ENCODE measurements around the gene CACNA2D3. TPM values are rescaled to one million over a fixed set of nuclear protein-coding genes. Genes with fewer than 3 reads are reported as not detected.

The CACNA2D3 gene
- total RNA-seq, 4 donors from 2014 or later, result 0.94 to 3.6 (median 2.1) TPM

DNA sequence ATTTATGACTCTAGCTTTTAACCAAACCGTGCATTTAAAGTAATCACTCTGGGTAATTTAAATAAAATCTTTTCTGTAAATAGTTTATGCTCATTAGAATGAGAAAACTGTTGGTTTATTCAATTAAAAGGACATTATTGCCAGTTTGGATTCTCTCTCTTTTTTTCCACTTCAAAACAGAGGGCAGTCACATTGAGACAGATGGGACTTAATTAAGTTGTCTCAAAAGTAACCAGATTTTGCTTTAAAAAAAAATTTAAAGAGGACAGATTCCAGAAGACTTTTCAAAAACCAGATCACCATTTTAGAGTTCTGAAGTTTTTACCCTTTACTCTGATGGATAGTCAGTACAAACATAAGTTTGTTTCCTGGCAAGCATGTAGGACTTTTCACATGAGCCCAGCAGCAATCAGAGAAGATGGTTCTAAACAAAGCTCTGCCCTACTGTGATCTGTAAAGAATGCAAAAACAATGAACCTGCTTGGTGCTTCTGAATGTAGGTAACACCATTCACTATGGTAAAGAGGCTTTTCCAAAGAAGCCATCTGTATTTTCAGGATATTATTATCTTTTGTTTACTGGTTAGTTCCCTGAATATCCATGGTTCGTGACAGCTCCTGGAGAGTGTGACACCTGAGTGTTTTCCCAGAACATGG, 669.3 kb downstream of the CACNA2D3 start:
- TF ChIP-seq, protein P1, sequence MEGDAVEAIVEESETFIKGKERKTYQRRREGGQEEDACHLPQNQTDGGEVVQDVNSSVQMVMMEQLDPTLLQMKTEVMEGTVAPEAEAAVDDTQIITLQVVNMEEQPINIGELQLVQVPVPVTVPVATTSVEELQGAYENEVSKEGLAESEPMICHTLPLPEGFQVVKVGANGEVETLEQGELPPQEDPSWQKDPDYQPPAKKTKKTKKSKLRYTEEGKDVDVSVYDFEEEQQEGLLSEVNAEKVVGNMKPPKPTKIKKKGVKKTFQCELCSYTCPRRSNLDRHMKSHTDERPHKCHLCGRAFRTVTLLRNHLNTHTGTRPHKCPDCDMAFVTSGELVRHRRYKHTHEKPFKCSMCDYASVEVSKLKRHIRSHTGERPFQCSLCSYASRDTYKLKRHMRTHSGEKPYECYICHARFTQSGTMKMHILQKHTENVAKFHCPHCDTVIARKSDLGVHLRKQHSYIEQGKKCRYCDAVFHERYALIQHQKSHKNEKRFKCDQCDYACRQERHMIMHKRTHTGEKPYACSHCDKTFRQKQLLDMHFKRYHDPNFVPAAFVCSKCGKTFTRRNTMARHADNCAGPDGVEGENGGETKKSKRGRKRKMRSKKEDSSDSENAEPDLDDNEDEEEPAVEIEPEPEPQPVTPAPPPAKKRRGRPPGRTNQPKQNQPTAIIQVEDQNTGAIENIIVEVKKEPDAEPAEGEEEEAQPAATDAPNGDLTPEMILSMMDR (IDR thresholded peaks at IDR 0.05; ENCODE audit: low read depth), result no peak

DNA sequence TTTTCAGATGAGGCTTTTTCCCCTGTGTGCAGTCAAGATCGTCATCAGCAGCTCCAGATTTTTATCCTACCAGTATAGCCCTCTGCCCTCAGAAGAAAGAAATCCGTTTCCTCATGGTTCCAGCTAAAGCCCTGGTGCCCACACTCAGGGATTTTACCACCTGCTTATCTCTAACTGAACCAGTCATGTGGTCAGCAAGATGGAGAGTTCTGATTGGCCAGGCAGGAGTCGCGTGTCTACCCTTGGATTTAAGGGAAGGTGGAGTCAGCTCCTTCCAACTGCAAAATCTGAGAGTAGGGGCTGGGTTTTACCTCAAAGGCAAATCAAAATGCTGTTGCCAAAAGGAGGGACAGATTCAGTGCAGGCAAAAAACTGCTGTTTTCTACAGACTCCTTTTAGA, 670.2 kb downstream of the CACNA2D3 start:
- TF ChIP-seq, protein P1 (IDR thresholded peaks at IDR 0.05; ENCODE audit: low read depth), result no peak

DNA sequence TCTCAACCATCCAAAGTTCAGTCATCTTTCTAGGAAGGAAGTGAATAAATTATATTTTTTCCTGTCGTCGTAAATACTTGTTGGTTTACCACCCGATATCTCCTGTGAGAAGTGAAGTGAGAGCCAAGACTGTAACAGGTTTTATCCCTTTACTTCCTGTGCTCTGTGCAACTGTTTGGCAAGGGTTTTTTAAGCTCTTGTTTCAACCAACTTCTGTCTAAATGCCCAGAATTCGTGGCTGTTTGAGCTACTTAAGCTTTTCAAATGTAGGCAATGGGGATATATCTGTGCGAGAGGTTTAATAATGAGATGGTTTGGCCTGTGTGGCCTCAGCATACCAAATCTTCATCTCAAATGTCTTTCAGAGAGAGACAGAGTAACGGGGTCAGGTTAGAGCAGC, 670.8 kb downstream of the CACNA2D3 start:
- TF ChIP-seq, protein P1 (IDR thresholded peaks at IDR 0.05; ENCODE audit: low read depth), result no peak

DNA sequence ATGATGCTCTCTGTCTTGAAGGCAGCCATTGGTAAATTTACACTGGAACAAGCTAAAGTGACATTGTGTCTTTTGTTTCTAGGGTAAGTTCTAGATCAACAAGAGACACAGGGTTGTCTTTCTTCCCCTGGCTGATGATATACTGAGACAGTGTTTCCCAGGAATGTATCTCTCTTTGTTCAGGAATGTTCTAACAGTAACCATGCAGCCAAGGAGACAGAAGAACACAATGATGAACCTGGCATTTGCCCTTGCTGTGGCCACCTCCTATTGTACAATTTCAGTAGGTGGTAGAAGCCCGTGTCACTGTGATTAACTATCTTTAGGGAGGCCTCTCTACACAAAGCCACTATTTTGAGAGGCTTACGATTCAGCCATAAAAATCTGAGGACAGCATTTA, 674.8 kb downstream of the CACNA2D3 start:
- TF ChIP-seq, protein P1 (IDR thresholded peaks at IDR 0.05; ENCODE audit: low read depth), result no peak

DNA sequence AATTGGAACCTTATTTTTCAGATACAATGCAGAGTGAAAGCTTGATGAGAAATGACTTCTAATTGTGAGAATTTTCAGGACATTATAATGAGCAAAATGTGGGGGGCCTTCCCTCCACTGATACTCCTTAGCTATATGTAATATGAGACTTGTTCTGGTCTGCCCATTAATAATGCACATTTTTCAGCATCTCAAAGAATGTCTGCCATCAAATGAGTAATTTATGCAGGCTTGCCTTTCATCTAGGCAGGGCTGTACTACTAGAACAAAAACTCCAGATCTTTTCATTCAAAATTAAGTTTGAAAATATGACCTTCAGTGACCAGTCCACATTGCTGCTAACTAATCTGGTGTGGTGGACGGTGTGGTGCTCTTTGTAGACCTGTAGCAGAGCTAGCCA, 678.1 kb downstream of the CACNA2D3 start:
- TF ChIP-seq, protein P1 (IDR thresholded peaks at IDR 0.05; ENCODE audit: low read depth), result no peak

DNA sequence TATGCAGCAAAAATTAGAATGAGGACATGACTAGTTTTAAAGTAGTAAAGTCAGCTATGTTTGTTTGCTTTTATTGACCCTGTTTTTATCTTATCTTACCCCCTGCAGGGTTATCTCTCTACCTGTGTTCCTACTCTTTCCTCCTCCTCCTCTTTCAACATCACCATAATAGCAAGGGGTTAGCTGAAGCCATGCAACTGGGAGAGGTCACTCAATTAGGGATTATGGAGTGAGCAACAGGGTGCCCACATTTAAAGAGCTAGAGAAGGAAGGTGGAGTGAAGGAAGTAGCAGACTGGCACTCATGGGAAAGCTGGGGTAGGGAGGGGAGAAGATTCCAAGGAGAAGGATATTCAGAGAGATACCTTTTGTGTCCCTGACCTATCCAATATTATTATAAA, 679.6 kb downstream of the CACNA2D3 start:
- TF ChIP-seq, protein P1 (IDR thresholded peaks at IDR 0.05; ENCODE audit: low read depth), result no peak

DNA sequence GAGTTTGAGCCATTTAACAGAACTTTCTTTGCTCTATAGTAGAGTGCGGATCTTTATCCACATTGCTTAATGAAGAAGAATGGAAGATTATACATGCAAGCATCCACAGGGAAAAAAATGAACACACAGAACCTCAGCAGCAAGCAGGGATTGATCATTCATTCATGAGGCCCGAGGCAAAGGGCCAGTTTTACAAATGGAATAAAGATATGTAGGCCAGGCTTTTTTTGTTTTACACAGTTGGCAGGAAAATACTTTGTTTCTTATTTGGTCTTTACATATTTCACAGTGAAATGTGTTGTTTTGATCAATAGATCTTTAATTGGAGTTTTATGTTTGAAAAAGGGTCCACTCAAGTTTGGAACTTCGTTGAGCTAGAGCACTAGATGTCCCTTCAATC, 688.0 kb downstream of the CACNA2D3 start:
- TF ChIP-seq, protein P1 (IDR thresholded peaks at IDR 0.05; ENCODE audit: low read depth), result no peak
